Stimulated activated CD4-positive, alpha-beta T cell treated with anti-CD3 and anti-CD28 coated beads, Interleukin-12 subunit alpha, Interleukin-12 subunit beta, amount 100 ng/mL, for 24 hours (primary cell): ENCODE data around the gene PANX3.
A peak's percentile ranks its signal among the peaks of the same experiment; 100 is the strongest.
"Not testable (repeated sequence)": the region's sequence is repeated elsewhere in the genome, so short reads cannot be mapped to it uniquely, and the experiment has no call there.

Experiments
- DNase-seq, 2 experiments: peaks; one replicate each; pipeline ENCODE4 v3.0.0-alpha.2; 2020; ENCODE audit warnings: low read depth in 2 of 2

PANX3 gene

GRCh38 chr11:124611064-124611463 is at the start of gene PANX3:
PANX3 (plus strand) TSS chr11:124611428; CDS start chr11:124611557, 129 bp downstream.
- no peak for DNase-seq

DNA sequence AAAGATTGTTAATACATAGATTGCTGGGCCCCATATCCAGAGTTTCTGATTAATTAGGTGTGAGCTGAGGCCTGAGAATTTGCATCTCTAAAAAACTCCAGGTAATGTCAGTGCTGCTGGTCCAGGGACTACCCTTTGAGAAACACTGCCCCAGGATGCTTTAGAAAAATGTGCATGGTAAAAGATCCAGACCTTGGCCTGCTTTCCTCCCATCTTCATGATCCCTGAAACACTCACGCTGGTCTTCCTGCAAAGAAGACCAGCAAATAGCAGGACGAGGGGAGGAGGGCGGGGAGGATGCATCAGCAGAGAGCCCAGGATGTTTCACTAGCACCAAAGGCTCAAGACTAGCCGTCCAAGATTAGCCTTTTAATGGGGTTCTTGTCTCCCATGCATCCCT is 41.5 kb upstream of the PANX3 start, which contains the start of gene OR8A1:
Gene OR8A1, plus strand, starts transcription at position 301 of the 400 bp plus-strand sequence. CDS start 123 bp downstream, outside the sequence.
- no peak for DNase-seq

DNA sequence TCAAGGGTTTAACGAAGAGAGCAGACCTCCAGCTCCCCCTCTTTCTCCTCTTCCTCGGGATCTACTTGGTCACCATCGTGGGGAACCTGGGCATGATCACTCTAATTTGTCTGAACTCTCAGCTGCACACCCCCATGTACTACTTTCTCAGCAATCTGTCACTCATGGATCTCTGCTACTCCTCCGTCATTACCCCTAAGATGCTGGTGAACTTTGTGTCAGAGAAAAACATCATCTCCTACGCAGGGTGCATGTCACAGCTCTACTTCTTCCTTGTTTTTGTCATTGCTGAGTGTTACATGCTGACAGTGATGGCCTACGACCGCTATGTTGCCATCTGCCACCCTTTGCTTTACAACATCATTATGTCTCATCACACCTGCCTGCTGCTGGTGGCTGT is 41.1 kb upstream of the PANX3 start:
- no peak for DNase-seq

- DNase-seq, result no peak
Measured at GRCh38 chr11:124577716-124578427, 33.4 kb upstream of the PANX3 start.

GRCh38 chr11:124578761-124579160 is 32.5 kb upstream of the PANX3 start:
- DNase-seq, result no peak

GRCh38 chr11:124581817-124582216 is 29.4 kb upstream of the PANX3 start:
- DNase-seq, result no peak

DNA sequence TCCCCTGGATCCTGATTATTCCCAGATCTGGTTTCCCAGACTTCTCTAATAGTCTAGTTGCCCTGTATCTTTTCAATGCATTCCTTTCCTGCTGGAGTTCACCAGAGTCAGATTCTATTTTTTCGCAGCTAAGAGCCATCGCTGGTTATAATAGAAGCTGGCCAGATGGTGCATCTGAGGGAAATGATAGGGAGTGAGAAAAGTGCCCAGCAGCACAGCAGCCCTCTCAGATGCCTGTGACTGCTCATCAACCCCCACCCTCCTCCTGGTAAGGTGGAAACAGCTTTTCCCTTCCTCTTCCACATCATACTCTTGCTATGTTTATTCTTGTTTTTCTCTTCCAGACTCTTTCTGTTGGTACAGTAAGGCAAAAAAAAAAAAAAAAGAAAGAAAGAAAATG is 28.7 kb upstream of the PANX3 start:
- no peak for DNase-seq

GRCh38 chr11:124583781-124584180 is 27.4 kb upstream of the PANX3 start:
- no peak for DNase-seq

GRCh38 chr11:124584681-124585372 is 26.4 kb upstream of the PANX3 start:
- DNase-seq, result no peak

DNA sequence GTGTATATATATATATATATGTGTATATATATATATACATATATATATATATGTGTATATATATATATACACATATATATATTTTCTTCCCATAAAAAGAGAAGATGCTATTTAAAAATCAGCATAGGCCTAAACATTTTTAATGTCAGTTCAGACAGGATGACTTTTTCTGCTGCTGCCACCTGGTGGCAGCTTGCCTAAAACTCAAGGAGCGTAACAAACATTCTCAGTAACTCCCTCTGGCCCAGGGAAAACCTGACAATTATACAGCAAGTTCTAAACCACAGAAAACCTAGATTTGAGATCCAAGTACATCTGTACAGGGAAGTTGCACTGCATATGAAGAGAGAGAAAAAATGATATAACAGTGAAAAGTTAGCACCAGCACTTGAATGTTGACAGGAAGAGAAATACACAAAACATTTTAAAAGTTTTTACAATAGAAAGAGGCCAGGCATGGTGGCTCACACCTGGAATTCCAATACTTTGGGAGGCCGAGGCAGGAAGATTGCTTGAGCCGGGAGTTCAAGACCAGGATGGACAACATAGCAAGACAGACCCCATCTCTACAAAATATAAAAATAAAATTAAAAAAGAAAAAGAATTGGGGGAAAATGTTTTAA is 24.9 kb upstream of the PANX3 start:
- DNase-seq, result peak in 1 of 2 experiments; percentile 40

DNA sequence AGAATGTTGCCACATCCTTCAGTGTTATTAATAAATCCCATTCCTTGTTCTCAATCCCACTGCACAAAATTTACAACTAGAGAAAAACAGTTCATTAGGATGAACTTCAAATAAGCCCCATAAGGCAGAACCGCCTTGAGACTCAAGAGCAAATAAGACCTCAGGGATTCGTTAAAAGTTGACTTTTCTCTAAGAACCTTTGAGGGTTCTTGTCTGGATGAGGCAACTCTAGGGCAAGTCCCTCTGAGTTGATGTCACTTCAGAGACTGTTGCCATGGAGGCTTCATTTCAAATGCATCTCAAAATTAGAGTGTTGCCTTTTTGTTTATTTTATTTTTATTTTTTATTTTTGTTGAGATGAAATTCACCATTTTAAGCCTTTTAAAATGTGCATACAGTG is 19.8 kb upstream of the PANX3 start:
- no peak for DNase-seq

GRCh38 chr11:124592627-124593026 is 18.6 kb upstream of the PANX3 start:
- DNase-seq, result no peak

- no peak for DNase-seq
Measured at GRCh38 chr11:124595302-124595701, 15.9 kb upstream of the PANX3 start.

GRCh38 chr11:124597626-124598025 is 13.6 kb upstream of the PANX3 start:
- DNase-seq, result no peak

DNA sequence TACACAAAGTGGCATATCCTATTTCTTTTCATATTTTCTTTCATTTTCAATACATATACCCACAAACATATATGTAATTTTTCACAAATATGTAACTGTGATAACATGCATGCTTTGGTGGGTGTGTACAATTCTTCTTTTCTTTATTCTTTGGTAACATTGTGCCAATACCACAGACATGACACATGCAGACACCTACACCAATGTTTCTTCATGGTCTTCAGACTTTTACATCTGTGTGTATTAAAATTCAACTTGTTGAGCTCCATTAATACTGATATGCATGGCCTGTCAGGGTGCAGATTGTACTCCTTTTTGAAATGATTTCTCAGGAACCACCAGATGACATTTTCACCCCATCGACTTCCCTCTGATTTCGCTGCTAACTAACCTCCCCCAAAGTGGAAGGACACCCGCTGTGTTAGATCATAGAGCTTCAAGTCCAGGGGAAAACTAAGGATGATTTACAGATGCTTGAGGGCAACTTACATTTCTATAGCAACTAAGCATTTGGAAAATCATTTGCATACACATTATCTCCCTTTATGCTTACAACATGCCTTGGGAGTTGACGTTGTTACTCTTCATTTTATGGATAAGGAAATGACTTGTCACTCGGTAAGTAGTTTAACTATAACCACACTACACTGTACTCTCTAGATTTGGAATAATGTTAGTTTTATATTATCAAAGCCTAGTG is 10.5 kb upstream of the PANX3 start:
- no peak for DNase-seq

- DNase-seq, result no peak
Measured at GRCh38 chr11:124602193-124602592, 9.0 kb upstream of the PANX3 start.

DNA sequence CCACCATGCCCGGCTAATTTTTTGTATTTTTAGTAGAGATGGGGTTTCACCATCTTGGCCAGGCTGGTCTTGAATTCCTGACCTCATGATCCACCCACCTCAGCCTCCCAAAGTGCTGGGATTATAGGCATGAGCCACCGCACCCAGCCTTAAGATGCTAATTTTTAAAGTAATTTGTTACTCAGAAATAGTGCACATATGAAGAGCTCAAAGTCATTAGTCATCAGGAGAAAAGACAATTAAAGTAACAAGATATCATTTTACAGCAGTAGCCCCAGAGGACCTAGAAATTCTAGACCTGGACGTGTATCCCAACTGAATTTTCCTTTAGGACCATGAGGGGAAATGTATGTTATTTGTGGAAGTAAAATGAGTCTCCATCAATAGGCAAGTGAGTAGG is 8.5 kb upstream of the PANX3 start:
- not testable (repeated sequence) for DNase-seq

DNA sequence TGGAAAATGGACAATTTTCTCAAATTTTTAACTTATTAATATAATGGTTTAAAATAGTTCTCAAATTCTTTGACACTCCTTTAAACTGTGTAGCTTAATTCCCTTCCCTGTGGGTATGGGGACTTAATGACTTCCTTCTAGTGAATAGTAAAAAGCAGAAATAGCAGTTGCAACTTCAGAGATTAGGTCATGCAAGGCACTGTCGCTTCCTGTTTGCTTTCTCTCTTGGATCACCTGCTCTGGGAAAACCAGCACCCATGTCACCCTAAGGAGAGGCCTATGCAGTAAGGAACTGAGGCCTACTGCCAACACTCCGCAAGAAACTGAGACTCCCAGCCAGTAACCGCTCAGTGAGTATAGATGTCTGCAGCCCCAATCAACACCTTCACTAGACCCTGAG is 5.5 kb upstream of the PANX3 start:
- DNase-seq, result no peak

DNA sequence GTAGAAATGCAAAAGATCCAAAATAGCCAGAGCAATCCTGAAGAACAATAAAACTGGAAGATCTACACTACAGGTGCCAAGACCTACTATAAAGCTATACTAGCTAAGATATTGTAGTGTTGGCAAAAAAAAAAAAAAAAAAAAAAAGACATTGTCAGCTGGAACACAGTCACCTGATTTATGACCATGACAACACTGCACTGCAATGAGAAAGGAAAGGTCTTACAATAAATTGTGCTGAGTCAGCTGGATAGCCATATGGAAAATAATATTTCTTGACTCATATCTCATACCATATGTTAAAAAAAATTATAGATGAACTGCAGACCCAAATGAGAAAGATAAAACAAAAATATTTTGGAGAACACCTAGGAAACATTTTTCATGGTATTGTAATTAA is 3.1 kb upstream of the PANX3 start:
- DNase-seq, result no peak

DNA sequence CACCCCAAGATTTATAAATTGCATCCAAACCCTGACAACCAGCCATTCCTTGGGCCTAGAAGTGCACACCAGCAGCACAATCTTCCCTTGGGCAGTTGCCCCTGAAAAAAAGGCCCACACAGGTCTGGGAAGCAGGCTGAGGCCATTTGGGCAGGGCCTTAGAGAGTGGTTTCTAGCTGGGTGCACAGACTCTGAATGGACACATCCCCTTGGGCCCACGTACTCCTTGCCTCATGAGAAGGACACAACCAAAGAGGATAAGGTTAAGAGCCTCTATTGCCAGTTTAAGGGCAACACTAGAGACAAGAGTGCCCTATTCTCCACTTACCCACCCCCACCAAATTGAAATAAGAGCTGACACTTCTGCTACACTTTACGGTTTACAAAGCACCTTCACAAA is 933 bp upstream of the PANX3 start:
- DNase-seq, result no peak

DNA sequence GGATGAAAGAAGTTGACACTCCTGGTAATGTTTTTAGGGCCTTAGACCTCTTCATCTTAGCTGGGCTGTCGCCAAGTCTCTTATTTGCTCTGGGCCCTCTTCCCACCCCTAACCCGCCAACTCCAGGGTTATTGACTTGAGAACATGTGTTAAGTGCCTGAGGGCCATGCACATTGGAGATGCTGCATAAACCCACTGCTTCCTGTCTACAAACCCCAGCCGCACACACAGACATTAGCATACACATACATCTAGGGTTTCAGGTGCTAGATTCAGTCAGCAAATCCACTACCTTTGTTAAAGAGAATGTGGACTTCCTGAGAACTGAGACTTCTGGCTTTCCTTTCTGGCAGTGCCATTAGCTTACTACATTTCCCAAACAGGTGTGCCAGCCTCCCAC is 817 bp downstream of the PANX3 start:
- DNase-seq, result no peak

DNA sequence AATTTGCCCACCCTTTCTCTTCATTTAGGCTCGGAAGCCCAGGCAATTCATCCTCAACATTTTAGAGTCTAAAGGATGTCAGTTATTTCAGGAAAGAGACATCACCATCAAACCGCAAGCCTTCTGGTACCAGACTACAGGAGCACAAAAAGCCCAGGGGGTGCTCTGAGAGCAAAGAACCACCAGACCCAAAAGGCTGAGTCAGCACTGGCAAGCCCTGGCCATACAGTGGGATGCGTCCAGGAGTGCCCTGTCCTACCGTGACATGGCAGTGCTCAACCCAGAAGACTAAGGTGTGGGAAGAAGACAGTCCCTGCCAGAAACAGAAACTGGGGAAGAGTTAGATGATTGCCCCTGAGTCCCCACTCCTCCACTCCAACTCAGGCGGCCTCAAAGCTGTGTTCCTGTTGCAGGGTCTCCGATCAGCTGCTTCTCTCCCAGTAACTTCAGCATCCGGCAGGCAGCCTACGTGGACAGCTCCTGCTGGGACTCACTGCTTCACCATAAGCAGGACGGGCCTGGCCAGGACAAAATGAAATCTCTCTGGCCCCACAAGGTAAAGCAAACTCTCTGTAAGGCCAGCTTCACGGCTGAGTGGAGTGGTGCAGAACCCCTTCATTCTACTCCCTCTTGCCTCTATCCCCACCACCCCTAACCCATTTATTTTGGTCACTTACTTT is 1.5 kb downstream of the PANX3 start:
- DNase-seq, result no peak
